Measurements from ENCODE around the gene COPS6.

DNA sequence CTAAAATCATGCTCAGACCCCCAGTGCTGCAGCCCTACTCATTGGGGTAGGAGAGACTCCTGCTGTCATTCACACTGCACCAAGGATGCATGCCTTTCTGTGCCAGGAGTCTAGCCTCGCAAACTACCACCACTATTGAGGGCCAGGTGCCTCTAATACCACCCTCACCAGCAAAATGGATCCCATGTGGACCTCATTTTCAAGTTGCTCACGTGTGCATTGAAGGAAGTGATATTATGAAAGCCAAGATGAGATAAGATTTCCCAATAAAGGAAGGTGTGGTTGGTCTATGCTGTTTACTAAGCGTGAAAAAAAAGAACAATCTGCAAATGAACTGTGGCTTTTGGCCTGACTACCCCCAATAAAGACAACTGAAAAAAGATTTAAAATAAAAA is 52.8 kb downstream of the COPS6 start:
- TF ChIP-seq, protein P1, sequence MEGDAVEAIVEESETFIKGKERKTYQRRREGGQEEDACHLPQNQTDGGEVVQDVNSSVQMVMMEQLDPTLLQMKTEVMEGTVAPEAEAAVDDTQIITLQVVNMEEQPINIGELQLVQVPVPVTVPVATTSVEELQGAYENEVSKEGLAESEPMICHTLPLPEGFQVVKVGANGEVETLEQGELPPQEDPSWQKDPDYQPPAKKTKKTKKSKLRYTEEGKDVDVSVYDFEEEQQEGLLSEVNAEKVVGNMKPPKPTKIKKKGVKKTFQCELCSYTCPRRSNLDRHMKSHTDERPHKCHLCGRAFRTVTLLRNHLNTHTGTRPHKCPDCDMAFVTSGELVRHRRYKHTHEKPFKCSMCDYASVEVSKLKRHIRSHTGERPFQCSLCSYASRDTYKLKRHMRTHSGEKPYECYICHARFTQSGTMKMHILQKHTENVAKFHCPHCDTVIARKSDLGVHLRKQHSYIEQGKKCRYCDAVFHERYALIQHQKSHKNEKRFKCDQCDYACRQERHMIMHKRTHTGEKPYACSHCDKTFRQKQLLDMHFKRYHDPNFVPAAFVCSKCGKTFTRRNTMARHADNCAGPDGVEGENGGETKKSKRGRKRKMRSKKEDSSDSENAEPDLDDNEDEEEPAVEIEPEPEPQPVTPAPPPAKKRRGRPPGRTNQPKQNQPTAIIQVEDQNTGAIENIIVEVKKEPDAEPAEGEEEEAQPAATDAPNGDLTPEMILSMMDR (IDR thresholded peaks at IDR 0.05), result no peak
- TF ChIP-seq USF2 (IDR thresholded peaks at IDR 0.05; ENCODE audit: borderline replicate concordance, low read depth, low read length) (no peak), EP300 (IDR thresholded peaks at IDR 0.05; ENCODE audit: borderline replicate concordance in 1 of 2, low read depth in 1 of 2, low read length in 1 of 2) (no peak), SIN3A (IDR thresholded peaks at IDR 0.05; ENCODE audit: borderline replicate concordance, low read depth, low read length) (no peak), YY1 (IDR thresholded peaks at IDR 0.05; ENCODE audit: low read depth) (no peak), TEAD4 (IDR thresholded peaks at IDR 0.05; ENCODE audit: borderline replicate concordance, insufficient read depth) (no peak), RAD21 (IDR thresholded peaks at IDR 0.05; ENCODE audit: low read length) (no peak), RFX5 (IDR thresholded peaks at IDR 0.05; ENCODE audit: low read length) (no peak), REST (IDR thresholded peaks at IDR 0.05; ENCODE audit: low read depth, low read length) (no peak)

All from SK-N-SH (cell line).